SK-N-SH (cell line): Measurements from ENCODE around the gene SLC26A5. TPM values are rescaled to one million over a fixed set of nuclear protein-coding genes. Genes with fewer than 3 reads are reported as not detected.
A peak's percentile ranks its signal among the peaks of the same experiment; 100 is the strongest.

Experiments
- CTCF ChIA-PET: fragments of 300-600, 350-600 bp; formaldehyde crosslinking; extraction: SDS; loops from one replicate; lab custom pipeline; 2021; lab: Yijun Ruan, JAX
- POLR2A ChIA-PET: fragments of 350-600 bp; sonication (Branson Sonifier 250); formaldehyde crosslinking; extraction: SDS; loops from one replicate; lab custom pipeline; 2020; ENCODE audit warnings: antibody characterized with exemption, inconsistent platforms; lab: Yijun Ruan, JAX
- DNase-seq: peaks from one replicate; pipeline ENCODE4 v3.0.0; 2012
- H2AFZ ChIP-seq: fragments of 200-600 bp; sonication (generic); 2 replicates; pipeline ENCODE4 v1.8.1; 2016; ENCODE audit warnings: antibody characterized with exemption, mild to moderate bottlenecking, low read depth
- H3F3A ChIP-seq: fragments of 200-600 bp; sonication (generic); replicated peaks from 2 replicates; pipeline ENCODE3; 2016; ENCODE audit warnings: antibody characterized with exemption, mild to moderate bottlenecking; ENCODE audit not compliant: insufficient read depth
- H3K27ac ChIP-seq, 2 experiments: fragments of 200-500 bp in 1 of 2; fragments of 200-600 bp in 1 of 2; sonication (Bioruptor generic) in 1 of 2; sonication (generic), shearing (Covaris generic) in 1 of 2; 2 replicates each; pipeline versions ENCODE4 v1.5.1 to v1.6.1; 2014 to 2016; ENCODE audit warnings: low read depth in 2 of 2, inconsistent platforms in 1 of 2, low read length in 1 of 2, mild to moderate bottlenecking in 1 of 2, mixed read lengths in 1 of 2
- H3K27me3 ChIP-seq: fragments of 200-600 bp; sonication (generic), shearing (Covaris generic); 2 replicates; pipeline ENCODE4 v1.6.1; 2016; ENCODE audit warnings: mixed run types; ENCODE audit not compliant: insufficient read depth
- H3K36me3 ChIP-seq, 2 experiments: fragments of 200-500 bp in 1 of 2; fragments of 200-600 bp in 1 of 2; sonication (Bioruptor generic) in 1 of 2; sonication (generic) in 1 of 2; replicated peaks in 1 of 2; 2 replicates each; pipeline versions ENCODE3 to v1.5.1; 2014 to 2016; ENCODE audit warnings: low read length in 1 of 2, mild to moderate bottlenecking in 1 of 2; ENCODE audit not compliant: insufficient read depth in 2 of 2, control insufficient read depth in 1 of 2
- H3K4me1 ChIP-seq, 2 experiments: fragments of 200-500 bp in 1 of 2; fragments of 200-600 bp in 1 of 2; sonication (Bioruptor generic) in 1 of 2; sonication (generic), shearing (Covaris generic) in 1 of 2; 2 replicates each; pipeline versions ENCODE4 v1.5.1 to v1.6.1; 2014 to 2016; ENCODE audit warnings: low read depth in 1 of 2, low read length in 1 of 2, mixed run types in 1 of 2; ENCODE audit not compliant: insufficient read depth in 2 of 2, control insufficient read depth in 1 of 2
- H3K4me2 ChIP-seq: fragments of 200-600 bp; sonication (generic), shearing (Covaris generic); 2 replicates; pipeline ENCODE4 v1.6.1; 2017; ENCODE audit warnings: mixed run types
- H3K4me3 ChIP-seq, 2 experiments: fragments of 200-500 bp in 1 of 2; fragments of 200-600 bp in 1 of 2; sonication (Bioruptor generic) in 1 of 2; sonication (generic), shearing (Covaris generic) in 1 of 2; 2 replicates each; pipeline versions ENCODE4 v1.5.1 to v1.8.1; 2014 to 2016; ENCODE audit warnings: low read depth in 2 of 2, inconsistent platforms in 1 of 2, low read length in 1 of 2, mild to moderate bottlenecking in 1 of 2, mixed read lengths in 1 of 2, moderate library complexity in 1 of 2
- H3K79me2 ChIP-seq: fragments of 200-600 bp; sonication (generic); 2 replicates; pipeline ENCODE4 v1.8.1; 2017; ENCODE audit warnings: mild to moderate bottlenecking; ENCODE audit not compliant: insufficient read depth
- H3K9ac ChIP-seq: fragments of 200-600 bp; sonication (generic); 2 replicates; pipeline ENCODE4 v1.6.1; 2017; ENCODE audit warnings: mixed run types
- H3K9me2 ChIP-seq: fragments of 200-600 bp; sonication (generic); 2 replicates; pipeline ENCODE4 v1.6.1; 2017; ENCODE audit warnings: mixed run types
- H3K9me3 ChIP-seq: fragments of 200-600 bp; sonication (generic); 2 replicates; pipeline ENCODE4 v1.6.1; 2017; ENCODE audit warnings: mixed run types, mild to moderate bottlenecking, moderate library complexity
- H4K20me1 ChIP-seq: fragments of 200-600 bp; sonication (generic); 2 replicates; pipeline ENCODE4 v1.6.1; 2017; ENCODE audit warnings: mild to moderate bottlenecking, mixed run types; ENCODE audit not compliant: insufficient read depth
- ELF1 ChIP-seq: IDR thresholded peaks from 2 replicates; pipeline ENCODE4 v1.4.0; 2012
- EP300 ChIP-seq, 2 experiments: IDR thresholded peaks; 2 replicates each; pipeline versions ENCODE4 v1.4.0 to v1.6.1; 2012; ENCODE audit warnings: borderline replicate concordance in 1 of 2, low read depth in 1 of 2, low read length in 1 of 2
- FOSL2 ChIP-seq: IDR thresholded peaks from 2 replicates; pipeline ENCODE4 v1.4.0; 2012; ENCODE audit warnings: low read depth, mild to moderate bottlenecking, moderate library complexity, borderline replicate concordance
- FOXM1 ChIP-seq: IDR thresholded peaks from 2 replicates; pipeline ENCODE4 v1.4.0; 2012; ENCODE audit warnings: low read depth, mild to moderate bottlenecking
- MAX ChIP-seq: IDR thresholded peaks from 2 replicates; pipeline ENCODE4 v1.4.0; 2012; ENCODE audit warnings: low read depth
- MEF2A ChIP-seq: IDR thresholded peaks from 2 replicates; pipeline ENCODE4 v1.4.0; 2012; ENCODE audit warnings: low read depth, borderline replicate concordance
- PBX3 ChIP-seq: IDR thresholded peaks from 2 replicates; pipeline ENCODE4; 2012
- POLR2AphosphoS5 ChIP-seq: IDR thresholded peaks from 2 replicates; pipeline ENCODE4 v1.6.1; 2012; ENCODE audit warnings: low read depth, low read length
- REST ChIP-seq: IDR thresholded peaks from 2 replicates; pipeline ENCODE4 v1.6.1; 2012; ENCODE audit warnings: mild to moderate bottlenecking, low read depth, low read length, moderate library complexity
- RFX5 ChIP-seq: IDR thresholded peaks from 2 replicates; pipeline ENCODE4 v1.6.1; 2012; ENCODE audit warnings: mild to moderate bottlenecking, improper control_type of control experiment, low read length
- RXRA ChIP-seq: IDR thresholded peaks from 2 replicates; pipeline ENCODE4 v1.4.0; 2012; ENCODE audit warnings: low read depth, mild to moderate bottlenecking, borderline replicate concordance
- SIN3A ChIP-seq: IDR thresholded peaks from 2 replicates; pipeline ENCODE4 v1.6.1; 2012; ENCODE audit warnings: low read depth, mild to moderate bottlenecking, low read length, moderate library complexity, borderline replicate concordance
- SMC3 ChIP-seq: IDR thresholded peaks from 2 replicates; pipeline ENCODE4 v1.6.1; 2012; ENCODE audit warnings: low read depth, low read length, improper control_type of control experiment
- TEAD4 ChIP-seq: IDR thresholded peaks from 2 replicates; pipeline ENCODE4 v1.4.0; 2012; ENCODE audit warnings: mild to moderate bottlenecking, borderline replicate concordance; ENCODE audit not compliant: insufficient read depth
- USF1 ChIP-seq: IDR thresholded peaks from 2 replicates; pipeline ENCODE4 v1.4.0; 2012; ENCODE audit warnings: low read depth, borderline replicate concordance
- YY1 ChIP-seq: IDR thresholded peaks from 2 replicates; pipeline ENCODE4 v1.4.0; 2012; ENCODE audit warnings: low read depth, mild to moderate bottlenecking
- ZBTB33 ChIP-seq: IDR thresholded peaks from 2 replicates; pipeline ENCODE4 v1.4.0; 2012; ENCODE audit warnings: low read depth, borderline replicate concordance
- WGBS: methylation state at CpG from one replicate; pipeline ENCODE4 v1.1.6; 2017; ENCODE audit warnings: low lambda C conversion rate; 5-methylcytosine and 5-hydroxymethylcytosine counted together
- polyA plus RNA-seq, 3 experiments: library from polyadenylated mRNA; depleted of rRNA; stranded (reverse); fragments of >200 nt; gene quantifications; 2 replicates each; pipeline ENCODE4 v1.2.3, GENCODE V29; 2012

The SLC26A5 gene
- polyA plus RNA-seq, 1 of the 3 experiments (the other 2 are of a cell fraction) = not detected

- TF ChIP-seq REST (no peak), PBX3 (no peak)
Measured at GRCh38 chr7:103348959-103349358, 97.0 kb downstream of the SLC26A5 start (continued).

GRCh38 chr7:103348452-103348851 lies 97.6 kb downstream of the SLC26A5 start:
- H3K4me1 ChIP-seq = peaks cover 3 to 21% of the 10 kb centered on the region in 2 experiments; a peak in 2 of 4 replicates
- no peak for DNase-seq
- peaks cover 5% of the 10 kb centered on the region for H3F3A ChIP-seq
- TF ChIP-seq MEF2A = no peak
- no peak for TF ChIP-seq ZBTB33
- TF ChIP-seq USF1 = no peak
- TF ChIP-seq RXRA = no peak
- no peak for TF ChIP-seq ELF1
- no peak for TF ChIP-seq TEAD4
- no peak for TF ChIP-seq SMC3
- no peak for TF ChIP-seq EP300 (IDR thresholded peaks at IDR 0.05; ENCODE audit: borderline replicate concordance in 1 of 2, low read depth in 1 of 2, low read length in 1 of 2)
- no peak for TF ChIP-seq FOXM1
- no peak for TF ChIP-seq RFX5
- TF ChIP-seq FOSL2 = no peak
- TF ChIP-seq YY1 = no peak
- TF ChIP-seq POLR2AphosphoS5 = no peak
- no peak for TF ChIP-seq SIN3A
- no peak for TF ChIP-seq MAX
- no peaks in the 10 kb centered on the region for H3K27me3 ChIP-seq
- peaks cover 84% of the 10 kb centered on the region for H3K79me2 ChIP-seq
- H3K4me3 ChIP-seq = peak overlapping the region; percentile 72 to 82
- H3K36me3 ChIP-seq = peaks cover 12 to 20% of the 10 kb centered on the region in 2 experiments
- peak overlapping the region; percentile 92; the same call in 1 of the 2 replicates for H3K9ac ChIP-seq
- H3K27ac ChIP-seq = peak overlapping the region in 1 of 2 experiments; percentile 87; a peak in 1 of 4 replicates
- ChIA-PET CTCF (interaction anchor here (0.5 to 4.4 kb wide), 5 partner anchors 12 to 100 kb away, joined by 3 to 17 read pairs (median 3); partner anchors contain the start of gene PMPCB), POLR2A (no interaction called here)
- no peaks in the 10 kb centered on the region for H3K9me2 ChIP-seq
- peaks cover 43% of the 10 kb centered on the region for H4K20me1 ChIP-seq
- WGBS = 7% methylated on average over 13 of the region's 13 CpGs
- no peaks in the 10 kb centered on the region for H3K9me3 ChIP-seq
- peak overlapping the region; percentile 86 for H3K4me2 ChIP-seq
- no peak overlapping the region for H2AFZ ChIP-seq
